Dermis lymphatic vessel endothelial cell (primary cell): ENCODE data around the gene GIT2. TPM values are rescaled to one million over a fixed set of nuclear protein-coding genes. Genes with fewer than 3 reads are reported as not detected.

ENCODE experiments used
- total RNA-seq: library from RNA; depleted of rRNA; stranded (reverse); fragments of >200 nt; gene quantifications from 2 replicates; pipeline ENCODE4 v1.2.1, GENCODE V29; 2014

GIT2 gene, protein sequence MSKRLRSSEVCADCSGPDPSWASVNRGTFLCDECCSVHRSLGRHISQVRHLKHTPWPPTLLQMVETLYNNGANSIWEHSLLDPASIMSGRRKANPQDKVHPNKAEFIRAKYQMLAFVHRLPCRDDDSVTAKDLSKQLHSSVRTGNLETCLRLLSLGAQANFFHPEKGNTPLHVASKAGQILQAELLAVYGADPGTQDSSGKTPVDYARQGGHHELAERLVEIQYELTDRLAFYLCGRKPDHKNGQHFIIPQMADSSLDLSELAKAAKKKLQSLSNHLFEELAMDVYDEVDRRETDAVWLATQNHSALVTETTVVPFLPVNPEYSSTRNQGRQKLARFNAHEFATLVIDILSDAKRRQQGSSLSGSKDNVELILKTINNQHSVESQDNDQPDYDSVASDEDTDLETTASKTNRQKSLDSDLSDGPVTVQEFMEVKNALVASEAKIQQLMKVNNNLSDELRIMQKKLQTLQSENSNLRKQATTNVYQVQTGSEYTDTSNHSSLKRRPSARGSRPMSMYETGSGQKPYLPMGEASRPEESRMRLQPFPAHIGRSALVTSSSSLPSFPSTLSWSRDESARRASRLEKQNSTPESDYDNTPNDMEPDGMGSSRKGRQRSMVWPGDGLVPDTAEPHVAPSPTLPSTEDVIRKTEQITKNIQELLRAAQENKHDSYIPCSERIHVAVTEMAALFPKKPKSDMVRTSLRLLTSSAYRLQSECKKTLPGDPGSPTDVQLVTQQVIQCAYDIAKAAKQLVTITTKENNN
- 26.5 and 34.6 TPM in 2 replicates for total RNA-seq

DNA sequence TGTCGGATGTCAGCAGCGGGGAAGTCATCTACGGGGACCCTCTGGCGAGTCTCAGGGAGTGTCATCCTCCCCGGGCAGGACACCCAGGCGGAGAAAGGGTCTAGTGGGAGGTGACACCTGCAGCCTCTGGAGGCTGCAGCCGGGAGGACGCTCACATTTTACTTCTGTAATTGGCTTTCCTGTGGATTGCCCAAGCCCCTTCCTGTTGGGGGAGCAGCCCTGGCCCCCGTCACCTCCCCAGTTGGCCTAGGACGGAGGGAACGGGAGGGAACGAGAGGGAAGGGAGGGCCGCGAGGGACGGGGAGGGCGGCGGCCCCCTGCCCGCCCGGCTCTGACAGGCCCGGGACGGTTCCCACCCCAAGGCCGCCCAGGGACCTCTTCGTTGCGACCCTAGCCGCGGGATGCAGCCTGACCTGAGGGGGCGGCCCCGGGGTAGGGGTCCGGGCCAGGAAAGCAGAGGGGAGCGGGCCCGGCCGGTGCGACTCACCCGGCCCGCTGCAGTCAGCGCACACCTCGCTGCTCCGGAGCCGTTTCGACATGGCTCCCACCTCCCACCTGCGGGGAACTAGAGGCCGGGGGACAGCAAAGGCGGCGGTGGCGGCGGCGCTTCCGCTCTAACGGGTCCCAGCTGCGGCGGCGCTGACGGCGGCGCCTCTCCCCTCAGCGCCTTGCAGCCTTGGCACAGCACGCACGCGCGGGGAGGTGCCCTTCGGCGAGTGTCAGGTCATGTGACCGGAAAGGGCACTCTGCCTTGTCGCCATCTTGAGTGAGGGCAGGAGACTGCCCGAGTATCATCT lies at the start of gene GIT2:
Gene GIT2 (minus strand): TSS at position 683 of the 797 bp plus-strand sequence. CDS start 144 bp downstream, at position 539.

GRCh38 chr12:109998904-109999648 lies 2.9 kb upstream of the GIT2 start, which contains the start of gene ANKRD13A:
Gene ANKRD13A, plus strand, starts transcription at chr12:109999430. Its CDS starts 259 bp downstream, at chr12:109999689.

DNA sequence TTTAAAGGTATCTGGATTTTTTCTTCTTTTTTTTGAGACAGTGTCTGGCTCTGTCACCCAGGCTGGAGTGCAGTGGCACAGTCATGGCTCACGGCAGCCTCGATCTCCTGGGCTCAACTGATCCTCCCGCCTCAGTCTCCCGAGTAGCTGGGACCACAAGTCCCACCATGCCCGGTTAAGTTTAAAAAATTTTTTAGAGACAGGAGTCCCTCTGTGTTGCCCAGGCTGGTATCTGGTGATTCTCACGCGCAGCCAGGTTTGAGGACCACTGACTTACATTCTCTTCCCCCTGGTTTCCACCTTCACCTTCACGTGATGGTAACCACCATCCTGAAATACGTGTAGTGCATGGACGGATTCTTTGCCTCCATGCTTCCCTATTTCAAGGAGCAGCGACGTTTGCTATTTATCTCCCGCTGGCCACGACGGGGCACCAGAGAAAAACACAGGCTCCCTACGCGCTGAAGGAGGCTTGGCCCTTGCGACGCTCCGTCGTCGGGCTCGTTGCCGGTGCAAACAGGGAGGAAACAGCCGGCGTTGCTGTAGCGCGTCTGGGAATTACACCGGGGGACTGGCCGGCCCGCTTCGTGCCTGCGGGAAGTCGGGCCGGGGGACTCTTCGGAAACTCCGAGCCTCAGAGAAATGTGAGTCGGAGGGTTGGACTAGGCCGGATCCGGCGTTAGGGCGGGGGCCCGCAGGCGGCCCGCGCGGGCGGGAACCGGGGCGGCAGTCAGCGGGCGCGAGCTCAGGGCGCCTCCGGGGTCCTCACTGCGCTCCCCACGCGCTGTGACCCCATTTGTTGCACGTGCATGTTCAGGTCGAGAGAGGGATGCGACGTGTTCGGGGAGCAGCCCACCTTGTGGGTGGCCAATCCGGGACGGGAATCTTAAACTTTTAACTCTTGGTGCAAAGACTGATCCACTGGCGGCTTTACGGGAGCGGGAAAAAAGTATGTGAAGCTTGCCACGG lies 96.1 kb downstream of the GIT2 start, which contains the start of gene TCHP:
Gene TCHP (plus strand): TSS at position 492 of the 969 bp plus-strand sequence. CDS start 2,753 bp downstream, outside the sequence.

GRCh38 chr12:109880043-109880931 lies 115.9 kb downstream of the GIT2 start, which contains the start of gene GLTP:
Gene GLTP, minus strand, starts transcription at chr12:109880541. Its CDS starts 167 bp downstream, at chr12:109880374.

Other genes with a start within 250 kb of the GIT2 start
- gene TRPV4, start 163.0 kb downstream of the GIT2 start, total RNA-seq = 1.5 TPM in 2 replicates
- 46.8 and 48.0 TPM in 2 replicates for gene GLTP, start 115.8 kb downstream of the GIT2 start, total RNA-seq
- gene TCHP, start 96.1 kb downstream of the GIT2 start, total RNA-seq = 4.4 and 7.7 TPM in 2 replicates
- 52.6 and 54.3 TPM in 2 replicates for gene ANKRD13A, start 3.1 kb upstream of the GIT2 start, total RNA-seq
- gene C12orf76, start 52.2 kb upstream of the GIT2 start, total RNA-seq = 11.5 and 16.4 TPM in 2 replicates
- gene IFT81, start 128.0 kb upstream of the GIT2 start, total RNA-seq = 6.7 and 9.5 TPM in 2 replicates